ENCODE results near the gene MAN1A1. TPM values are rescaled to one million over a fixed set of nuclear protein-coding genes. Genes with fewer than 3 reads are reported as not detected.

Gene MAN1A1
- polyA plus RNA-seq, 1 experiment = 27.5 TPM

GRCh38 chr6:119290306-119290705 lies 59.3 kb downstream of the MAN1A1 start:
- Histone ChIP-seq H3K9me3 (ENCODE audit: control insufficient read depth, insufficient read depth, low read length) (no peaks in the 10 kb centered on the region), H3K4me3 (ENCODE audit: low read depth, low read length) (no peak overlapping the region), H3K27me3 (ENCODE audit: control insufficient read depth, insufficient read depth, low read length) (no peaks in the 10 kb centered on the region), H3K27ac (ENCODE audit: low read depth, low read length) (no peak overlapping the region)
- no peak for DNase-seq (ENCODE audit: low read depth, low spot score)
- POLR2A ChIA-PET = no interaction called here
- CTCF ChIA-PET = no interaction called here
- no peak for TF ChIP-seq CTCF (IDR thresholded peaks at IDR 0.05; ENCODE audit: low read depth, low read length)

GRCh38 chr6:119289651-119290050 lies 59.9 kb downstream of the MAN1A1 start:
- Histone ChIP-seq H3K27ac (ENCODE audit: low read depth, low read length) (no peak overlapping the region), H3K27me3 (ENCODE audit: control insufficient read depth, insufficient read depth, low read length) (no peaks in the 10 kb centered on the region), H3K4me3 (ENCODE audit: low read depth, low read length) (no peak overlapping the region), H3K9me3 (ENCODE audit: control insufficient read depth, insufficient read depth, low read length) (no peaks in the 10 kb centered on the region)
- no peak for TF ChIP-seq CTCF (IDR thresholded peaks at IDR 0.05; ENCODE audit: low read depth, low read length)
- ChIA-PET POLR2A (no interaction called here), CTCF (no interaction called here)
- DNase-seq (ENCODE audit: low read depth, low spot score) = no peak

- no peak for DNase-seq (ENCODE audit: low read depth, low spot score)
- CTCF ChIA-PET = no interaction called here
These were observed 63.5 kb downstream of the MAN1A1 start for GRCh38 chr6:119285908-119286625.

GRCh38 chr6:119284861-119285521 lies 64.6 kb downstream of the MAN1A1 start:
- ChIA-PET CTCF (no interaction called here), POLR2A (no interaction called here)
- no peak overlapping the region for H3K27ac ChIP-seq (ENCODE audit: low read depth, low read length)

More at GRCh38 chr6:119285908-119286625, 63.5 kb downstream of the MAN1A1 start:
- Histone ChIP-seq H3K27me3 (ENCODE audit: control insufficient read depth, insufficient read depth, low read length) (no peaks in the 10 kb centered on the region), H3K4me3 (ENCODE audit: low read depth, low read length) (no peak overlapping the region), H3K27ac (ENCODE audit: low read depth, low read length) (no peak overlapping the region), H3K9me3 (ENCODE audit: control insufficient read depth, insufficient read depth, low read length) (no peaks in the 10 kb centered on the region)
- POLR2A ChIA-PET = no interaction called here
- TF ChIP-seq CTCF (IDR thresholded peaks at IDR 0.05; ENCODE audit: low read depth, low read length) = no peak

More at GRCh38 chr6:119284861-119285521, 64.6 kb downstream of the MAN1A1 start:
- no peak for DNase-seq (ENCODE audit: low read depth, low spot score)
- Histone ChIP-seq H3K27me3 (ENCODE audit: control insufficient read depth, insufficient read depth, low read length) (no peaks in the 10 kb centered on the region), H3K9me3 (ENCODE audit: control insufficient read depth, insufficient read depth, low read length) (no peaks in the 10 kb centered on the region), H3K4me3 (ENCODE audit: low read depth, low read length) (no peak overlapping the region)
- no peak for TF ChIP-seq CTCF (IDR thresholded peaks at IDR 0.05; ENCODE audit: low read depth, low read length)
